HG03442 (cell line): ENCODE results near the gene DPRX.
"Not testable (repeated sequence)": the region's sequence is repeated elsewhere in the genome, so short reads cannot be mapped to it uniquely, and the experiment has no call there.

Experiments used
- ATAC-seq: cut with Tn5 transposase; IDR thresholded peaks from one replicate; pipeline ENCODE4 v1.9.1; 2021; ENCODE audit warnings: mild to moderate bottlenecking, moderate library complexity; ENCODE audit not compliant: unreplicated experiment

Gene DPRX

DNA sequence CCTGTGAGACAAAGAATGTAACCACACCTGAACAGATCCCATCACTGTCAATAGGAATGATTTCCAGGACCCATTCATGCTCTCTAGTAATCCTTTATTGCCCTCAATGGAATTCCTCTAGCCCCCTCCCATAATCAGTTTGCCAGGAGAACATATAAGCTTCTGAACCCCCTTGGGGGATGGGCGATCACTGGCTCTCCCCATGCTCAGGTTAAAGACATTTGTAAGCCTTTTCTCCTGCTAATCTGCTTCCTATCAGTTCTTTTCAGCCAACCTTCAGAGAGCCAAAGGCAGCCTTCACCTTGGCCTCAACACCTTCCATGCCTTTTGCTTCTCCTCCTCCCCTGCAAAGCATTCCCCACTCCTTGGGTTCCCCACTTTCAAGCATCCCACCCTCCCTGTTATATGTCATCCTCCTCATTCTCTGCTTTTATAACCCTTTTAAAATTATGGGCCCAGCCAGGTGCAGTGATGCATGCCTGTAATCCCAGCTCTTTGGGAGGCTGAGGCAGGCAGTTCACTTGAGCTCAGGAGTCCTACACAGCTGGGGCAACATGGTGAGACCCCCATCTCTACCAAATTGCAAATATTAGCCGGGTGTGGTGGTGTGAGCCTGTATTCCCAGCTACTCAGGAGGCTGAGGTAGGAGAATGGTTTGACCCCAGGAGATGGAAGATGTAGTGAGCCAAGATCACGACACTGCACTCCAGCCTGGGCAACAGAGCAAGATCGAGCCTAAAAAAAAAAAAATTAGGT, 12.4 kb downstream of the DPRX start:
- ATAC-seq, result no peak

DNA sequence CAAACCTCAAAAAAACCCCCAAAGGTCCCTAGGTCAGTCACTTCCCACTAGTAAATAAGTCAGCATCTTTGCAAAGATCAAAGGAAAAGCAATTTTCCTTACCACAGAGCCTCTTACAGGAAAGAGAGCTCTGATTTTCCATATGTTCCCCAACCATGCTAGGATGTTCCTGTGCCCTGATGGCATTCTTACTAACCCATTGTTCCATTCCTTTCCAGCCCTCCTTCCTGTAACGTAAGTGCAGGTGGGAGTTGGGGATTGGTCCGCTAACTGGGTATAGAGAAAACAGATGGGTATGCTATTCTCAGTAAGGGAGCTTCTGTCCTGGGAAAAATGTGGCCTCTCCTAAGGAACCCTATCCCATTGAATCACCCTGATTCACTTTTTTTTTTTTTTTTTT, 14.3 kb downstream of the DPRX start:
- no peak for ATAC-seq

DNA sequence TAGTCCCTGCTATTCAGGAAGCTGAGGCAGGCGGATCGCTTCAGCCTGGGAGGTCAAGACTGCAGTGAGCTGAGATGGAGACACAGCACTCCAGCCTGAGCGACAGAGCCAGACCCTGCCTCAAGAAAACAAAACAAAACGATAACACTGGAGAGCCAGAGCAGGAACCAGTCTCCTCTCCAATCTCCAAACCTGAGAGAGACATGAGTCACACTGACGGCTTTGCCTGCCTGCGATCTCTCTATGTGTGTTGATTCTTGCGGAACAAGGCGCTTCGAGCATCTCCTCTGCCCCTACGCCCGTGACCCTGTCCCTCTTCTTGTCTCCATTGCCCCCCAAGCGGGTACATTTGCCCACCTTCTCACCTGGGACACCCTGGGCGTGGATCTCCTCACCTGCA, 15.6 kb downstream of the DPRX start:
- no peak for ATAC-seq

DNA sequence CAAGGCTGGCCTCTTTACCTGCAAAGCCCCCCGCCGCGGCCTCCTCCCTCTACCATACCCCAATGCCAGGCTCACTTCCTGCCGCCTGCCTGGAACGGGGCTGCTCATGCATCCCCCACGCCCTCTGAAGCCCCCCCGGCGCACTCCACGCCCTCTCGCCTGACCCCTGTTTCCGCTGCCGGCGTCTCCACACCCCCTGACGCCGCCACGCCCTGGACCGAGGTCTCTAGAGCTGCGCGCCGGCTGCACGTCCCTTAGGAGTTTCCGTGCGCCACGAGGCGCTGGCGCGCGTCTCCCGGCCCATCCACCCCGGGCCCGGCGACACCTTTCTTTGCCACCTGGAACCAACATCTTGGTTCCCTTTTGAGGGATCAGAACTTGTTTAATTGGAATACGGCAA, 16.0 kb downstream of the DPRX start:
- no peak for ATAC-seq

DNA sequence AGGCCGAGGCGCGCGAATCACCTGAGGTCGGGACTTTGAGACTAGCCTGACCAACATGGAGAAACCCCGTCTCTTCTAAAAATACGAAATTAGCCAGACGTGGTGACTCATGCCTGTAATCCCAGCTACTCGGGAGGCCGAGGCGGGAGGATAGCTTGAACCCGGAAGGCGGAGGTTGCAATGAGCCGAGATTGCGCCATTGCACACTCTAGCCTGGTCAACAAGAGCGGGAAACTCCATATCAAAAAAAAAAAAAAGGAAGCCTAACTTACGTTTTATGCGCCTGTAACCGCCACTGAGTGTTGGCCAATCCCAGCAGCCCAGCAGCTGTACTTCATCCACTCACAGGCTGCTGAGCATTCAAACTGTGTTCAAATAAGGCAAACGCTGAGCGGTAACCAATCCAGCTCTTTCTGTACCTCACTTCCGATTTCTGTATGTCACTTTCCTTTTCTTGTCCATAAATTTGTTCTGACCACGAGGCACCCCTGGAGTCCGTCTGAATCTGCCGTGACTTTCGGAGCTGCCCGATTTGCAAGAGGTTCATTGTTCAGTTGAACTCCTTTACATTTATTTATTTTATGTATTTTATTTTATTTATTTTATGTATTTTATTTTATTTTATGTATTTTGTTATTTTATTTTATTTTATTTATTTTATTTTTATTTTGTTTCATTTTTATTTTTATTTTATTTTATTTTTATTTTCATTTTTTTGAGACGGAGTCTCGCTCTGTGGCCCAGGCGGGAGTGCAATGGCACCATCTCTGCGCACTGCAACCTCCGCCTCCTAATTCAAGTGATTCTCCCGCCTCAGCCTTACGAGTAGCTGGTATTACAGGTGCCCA, 18.2 kb downstream of the DPRX start:
- no peak for ATAC-seq

DNA sequence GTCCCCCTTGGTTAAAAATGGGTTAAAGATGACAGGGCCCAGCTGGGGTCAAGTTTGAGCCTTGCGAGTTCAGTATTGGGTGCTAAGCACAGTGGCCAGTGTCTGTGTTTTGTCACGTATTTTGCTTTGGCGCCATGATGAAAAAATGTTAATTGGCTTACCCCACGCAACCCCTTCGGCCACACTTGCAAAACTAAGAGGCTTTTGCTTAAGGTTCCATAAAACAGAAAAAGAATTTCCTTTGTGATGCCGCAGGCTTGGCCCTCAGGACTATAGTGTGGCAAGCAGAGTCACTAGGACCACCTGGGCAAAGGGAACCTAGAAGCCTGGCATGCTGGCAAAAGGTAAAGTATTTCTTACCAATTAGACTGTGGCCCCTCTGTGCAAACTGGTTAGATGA, 20.7 kb downstream of the DPRX start:
- no peak for ATAC-seq

DNA sequence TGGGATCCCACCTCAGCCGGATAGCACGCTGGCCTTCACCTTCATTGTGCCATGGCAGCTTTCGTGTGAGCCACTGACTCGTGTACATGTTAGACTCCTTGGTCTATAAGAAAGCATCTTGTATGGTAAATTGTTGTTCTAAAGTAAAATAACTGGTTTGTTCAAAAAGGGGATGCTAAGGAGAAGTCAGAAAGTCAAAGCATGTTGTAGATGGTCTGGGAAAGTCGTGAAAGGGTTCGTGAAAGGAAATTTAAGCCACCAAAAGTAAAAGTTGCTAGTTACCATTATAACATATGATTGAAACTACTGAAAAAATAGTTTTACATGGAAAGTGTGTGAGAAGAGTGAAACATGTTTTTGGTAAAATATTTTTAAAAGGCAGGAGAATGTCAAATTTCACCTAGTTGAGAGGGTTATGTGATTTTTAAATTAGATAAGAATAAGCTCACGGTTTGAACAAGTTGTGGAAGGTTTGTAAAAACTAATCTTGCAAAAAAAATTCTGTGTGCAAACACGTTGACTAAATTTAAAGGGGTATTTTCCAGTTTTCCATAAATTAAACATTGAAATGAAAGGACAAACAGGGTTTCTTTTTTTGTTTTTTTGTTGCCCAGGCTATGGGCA, 23.4 kb downstream of the DPRX start:
- no peak for ATAC-seq

DNA sequence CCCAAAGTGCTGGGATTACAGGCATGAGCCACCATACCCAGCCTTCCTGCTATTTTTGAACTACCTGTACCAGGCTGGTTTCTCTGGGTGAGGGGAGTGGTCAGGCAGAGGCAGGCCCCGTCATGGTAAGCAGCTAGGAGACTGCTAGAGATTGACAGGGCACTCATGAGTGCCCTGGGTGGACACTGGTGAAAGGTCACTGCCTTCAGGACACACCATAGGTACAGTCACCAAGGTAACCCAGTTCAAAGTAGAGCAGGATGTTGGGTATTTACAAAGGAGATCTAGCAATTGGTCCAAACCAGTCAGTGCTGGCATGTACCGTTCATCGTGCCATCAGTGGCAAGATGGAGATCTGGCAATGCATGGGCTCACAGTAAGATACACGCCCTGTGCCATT, 25.5 kb downstream of the DPRX start:
- ATAC-seq, result no peak

DNA sequence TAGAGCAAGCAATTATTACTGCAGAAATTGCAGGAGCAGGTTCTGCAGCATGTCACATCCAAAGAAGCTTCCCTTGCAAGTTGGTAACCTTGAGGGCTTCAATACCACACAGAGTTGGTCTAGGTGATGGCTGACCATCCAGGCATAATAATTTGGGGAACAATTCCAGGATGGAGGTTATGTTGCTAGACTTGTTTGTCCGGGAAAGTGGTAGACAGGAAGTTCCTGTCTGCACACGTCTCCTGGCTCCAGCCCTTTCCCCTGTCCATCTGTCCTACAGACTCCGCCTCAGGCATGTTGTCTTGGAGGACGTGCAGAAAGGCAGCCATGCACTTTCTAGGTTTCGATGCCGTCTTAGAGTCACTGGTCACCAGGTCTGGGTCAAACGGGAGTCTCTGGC, 26.0 kb downstream of the DPRX start:
- ATAC-seq, result no peak

DNA sequence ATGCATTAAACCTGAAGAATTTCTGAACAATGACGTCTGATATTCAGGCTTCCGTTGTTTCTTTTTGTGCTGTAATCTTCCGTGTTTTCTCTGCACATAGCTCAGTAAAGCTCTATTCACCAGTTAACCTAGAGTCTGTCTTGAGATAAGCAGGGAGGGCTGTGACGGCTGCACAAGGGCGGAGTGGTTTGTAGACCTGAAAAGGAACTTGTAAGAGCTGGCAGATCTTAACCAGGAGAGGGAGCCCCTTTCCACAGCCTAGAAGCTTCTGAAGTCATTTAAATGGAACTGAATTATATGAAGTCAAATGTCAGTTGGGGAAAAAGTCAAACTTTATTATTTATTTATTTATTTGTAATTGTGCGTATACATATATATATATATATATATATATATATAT, 27.5 kb downstream of the DPRX start:
- ATAC-seq, result no peak

DNA sequence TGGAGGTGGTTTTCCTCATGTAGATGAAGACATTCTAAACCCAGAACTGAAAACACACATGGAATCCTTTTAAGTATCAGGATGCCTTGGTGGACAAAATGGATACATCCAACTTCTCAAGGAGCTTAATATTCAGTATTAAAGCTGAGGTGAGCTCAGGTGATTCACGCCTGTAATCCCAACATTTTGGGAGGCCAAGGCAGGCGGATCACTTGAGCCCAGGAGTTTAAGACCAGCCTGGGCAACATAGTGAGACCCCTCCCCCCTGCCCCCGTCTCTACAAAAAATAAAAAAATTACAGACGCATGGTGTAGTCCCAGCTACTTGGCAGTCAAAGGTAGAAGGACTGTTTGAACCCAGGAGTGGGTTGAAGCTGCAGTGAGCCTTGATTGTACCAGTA, 28.8 kb downstream of the DPRX start:
- no peak for ATAC-seq

DNA sequence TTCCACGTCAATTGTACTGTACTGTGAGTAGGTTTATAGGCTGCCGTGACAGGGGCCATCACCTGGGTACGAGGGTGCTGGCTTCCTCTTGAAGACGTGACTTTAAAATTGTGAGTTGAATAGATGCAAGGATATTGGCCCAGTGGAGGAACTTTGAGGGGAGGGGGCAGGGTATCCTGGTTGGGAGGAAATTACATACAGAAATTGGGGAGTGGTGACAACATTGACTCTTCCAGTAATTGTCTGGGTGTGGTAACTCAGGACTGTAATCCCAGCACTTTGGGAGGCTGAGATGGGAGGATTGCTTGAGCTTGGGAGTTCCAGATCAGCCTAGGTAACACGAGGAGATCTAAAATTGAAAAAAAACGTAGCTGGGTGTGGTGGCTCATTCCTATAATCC, 30.4 kb downstream of the DPRX start:
- ATAC-seq, result no peak

DNA sequence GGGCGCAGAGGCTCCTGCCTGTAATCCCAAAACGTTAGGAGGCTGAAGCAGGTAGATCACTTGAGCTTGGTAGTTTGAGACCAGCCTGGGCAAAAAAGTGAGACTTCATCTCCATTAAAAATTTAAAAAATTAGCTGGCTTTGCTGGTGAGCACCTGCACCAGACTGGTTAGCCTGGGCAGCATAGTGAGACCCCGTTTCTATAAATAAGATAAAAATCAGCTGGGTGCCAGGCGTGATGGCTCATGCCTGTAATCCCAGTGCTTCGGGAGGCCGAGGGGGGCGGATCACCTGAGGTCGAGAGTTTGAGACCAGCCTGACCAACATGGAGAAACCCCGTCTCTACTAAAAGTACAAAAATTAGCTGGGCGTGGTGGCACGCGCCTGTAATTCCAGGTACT, 32.4 kb downstream of the DPRX start:
- ATAC-seq, result no peak

DNA sequence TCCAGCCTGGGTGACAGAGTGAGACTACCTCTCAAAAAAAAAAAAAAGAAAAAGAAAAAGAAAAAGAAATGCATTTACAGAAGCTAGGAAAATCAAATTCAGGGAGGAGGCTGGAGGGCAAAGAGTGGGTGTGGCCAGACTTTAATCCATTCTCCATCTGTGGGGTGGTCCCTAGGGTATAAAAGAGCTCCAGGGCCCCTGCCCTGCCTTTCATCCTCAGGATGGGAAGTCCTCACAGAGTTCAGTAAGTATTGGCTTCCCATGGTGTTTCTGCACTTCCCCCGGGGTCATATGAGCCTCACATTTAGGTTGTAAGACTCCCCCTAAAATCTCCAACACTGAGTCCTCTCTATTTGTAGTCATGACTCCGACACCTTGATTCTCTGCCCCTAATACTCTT, 33.0 kb downstream of the DPRX start:
- ATAC-seq, result no peak

DNA sequence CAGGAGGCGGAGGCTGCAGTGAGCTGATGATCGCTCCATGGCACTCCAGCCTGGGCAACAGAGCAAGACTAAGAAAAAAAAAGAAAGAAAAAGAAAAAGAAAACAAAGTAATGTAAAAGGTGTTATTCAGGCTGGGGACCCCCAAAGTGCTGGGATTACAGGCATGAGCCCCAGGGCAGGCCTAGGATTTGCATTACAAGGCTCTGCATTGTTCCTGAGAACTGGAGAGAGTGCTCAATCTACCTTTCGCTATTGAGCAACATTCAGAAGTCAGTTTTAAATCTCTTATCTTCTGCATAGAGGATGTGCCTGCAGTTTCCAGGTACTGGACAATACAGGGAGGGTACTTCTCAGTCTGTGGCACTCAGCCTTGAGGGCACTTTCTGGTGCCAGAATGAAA, 34.5 kb downstream of the DPRX start:
- ATAC-seq, result not testable (repeated sequence)

DNA sequence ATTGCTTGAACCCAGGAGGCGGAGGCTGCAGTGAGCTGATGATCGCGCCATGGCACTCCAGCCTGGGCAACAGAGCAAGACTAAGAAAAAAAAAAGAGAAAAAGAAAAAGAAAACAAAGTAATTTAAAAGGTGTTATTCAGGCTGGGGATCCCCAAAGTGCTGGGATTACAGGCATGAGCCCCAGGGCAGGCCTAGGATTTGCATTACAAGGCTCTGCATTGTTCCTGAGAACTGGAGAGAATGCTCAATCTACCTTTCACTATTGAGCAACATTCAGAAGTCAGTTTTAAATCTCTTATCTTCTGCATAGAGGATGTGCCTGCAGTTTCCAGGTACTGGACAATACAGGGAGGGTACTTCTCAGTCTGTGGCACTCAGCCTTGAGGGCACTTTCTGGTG, 37.0 kb downstream of the DPRX start:
- not testable (repeated sequence) for ATAC-seq

DNA sequence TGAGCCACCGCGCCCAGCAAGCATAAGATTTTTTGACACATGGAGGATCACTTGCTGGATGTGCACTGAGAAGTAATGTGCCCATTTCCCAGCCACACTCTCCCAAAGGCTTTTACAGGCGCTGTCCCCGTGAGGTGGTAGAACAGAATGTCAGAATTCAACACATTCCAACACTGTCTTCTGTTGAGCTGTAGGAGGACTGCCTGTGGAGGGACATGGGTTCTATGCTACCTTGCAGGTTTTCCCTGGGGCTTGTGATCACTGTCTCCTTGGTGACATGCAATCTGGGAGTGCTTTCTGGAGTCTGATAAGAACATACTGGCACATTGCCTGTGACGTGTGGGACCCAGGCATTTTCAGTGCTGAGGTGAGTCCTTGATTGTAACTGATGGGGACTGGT, 38.5 kb downstream of the DPRX start:
- ATAC-seq, result no peak

DNA sequence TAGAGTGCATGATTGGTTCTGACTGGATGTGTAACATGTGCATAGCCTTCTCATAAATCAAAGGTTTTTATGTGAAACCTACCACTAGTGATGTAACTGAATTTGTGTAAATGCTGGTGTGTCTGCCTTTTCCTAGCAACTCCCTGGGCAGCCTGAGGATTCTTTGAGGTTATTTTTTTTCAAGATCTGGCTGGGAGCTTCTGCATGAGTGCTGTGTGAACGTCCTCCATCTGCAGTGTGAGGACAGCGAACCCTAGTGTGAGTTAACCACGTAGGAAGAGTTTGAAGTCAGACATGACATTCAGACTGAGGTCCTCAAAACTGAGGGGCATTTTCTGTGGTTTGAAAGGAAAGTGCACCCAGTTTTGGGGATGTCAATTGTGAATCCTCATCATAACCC, 39.9 kb downstream of the DPRX start:
- ATAC-seq, result no peak
